ENCODE results near the gene ADARB2.
"Not testable (repeated sequence)": the region's sequence is repeated elsewhere in the genome, so short reads cannot be mapped to it uniquely, and the experiment has no call there.

The ADARB2 gene

GRCh38 chr10:1444826-1445225 lies 292.5 kb downstream of the ADARB2 start:
- Histone ChIP-seq H3K9me3 (ENCODE audit: control insufficient read depth in 1 of 2, low read length in 2 of 2) (no peaks in the 10 kb centered on the region), H3K4me3 (ENCODE audit: low read depth in 1 of 2, low read length in 2 of 2) (no peak overlapping the region), H3K27me3 (ENCODE audit: low read depth, low read length) (no peaks in the 10 kb centered on the region), H3K27ac (ENCODE audit: low read length) (no peak overlapping the region), H3K4me1 (ENCODE audit: control insufficient read depth in 1 of 2, insufficient read depth in 2 of 2, low read length in 2 of 2) (no peaks in the 10 kb centered on the region), H3K36me3 (ENCODE audit: control insufficient read depth in 1 of 2, insufficient read depth in 2 of 2, low read length in 2 of 2) (no peaks in the 10 kb centered on the region)

- no peaks in the 10 kb centered on the region for H3K9me3 ChIP-seq (ENCODE audit: control insufficient read depth in 1 of 2, low read length in 2 of 2)
These were observed 296.4 kb downstream of the ADARB2 start for GRCh38 chr10:1440897-1441296.

GRCh38 chr10:1434912-1435692 lies 302.2 kb downstream of the ADARB2 start:
- no peak overlapping the region for H3K4me3 ChIP-seq (ENCODE audit: low read depth in 1 of 2, low read length in 2 of 2)
- H3K4me1 ChIP-seq (ENCODE audit: control insufficient read depth in 1 of 2, insufficient read depth in 2 of 2, low read length in 2 of 2): no peaks in the 10 kb centered on the region
- no peaks in the 10 kb centered on the region for H3K36me3 ChIP-seq (ENCODE audit: control insufficient read depth in 1 of 2, insufficient read depth in 2 of 2, low read length in 2 of 2)
- peaks cover 2 to 8% of the 10 kb centered on the region in 2 donors for H3K9me3 ChIP-seq (ENCODE audit: control insufficient read depth in 1 of 2, low read length in 2 of 2)
- no peak overlapping the region for H3K27ac ChIP-seq (ENCODE audit: low read length)
- no peaks in the 10 kb centered on the region for H3K27me3 ChIP-seq (ENCODE audit: low read depth, low read length)

More at GRCh38 chr10:1440897-1441296, 296.4 kb downstream of the ADARB2 start:
- no peaks in the 10 kb centered on the region for H3K36me3 ChIP-seq (ENCODE audit: control insufficient read depth in 1 of 2, insufficient read depth in 2 of 2, low read length in 2 of 2)
- H3K27ac ChIP-seq (ENCODE audit: low read length): no peak overlapping the region
- H3K4me1 ChIP-seq (ENCODE audit: control insufficient read depth in 1 of 2, insufficient read depth in 2 of 2, low read length in 2 of 2): no peaks in the 10 kb centered on the region
- H3K27me3 ChIP-seq (ENCODE audit: low read depth, low read length): no peaks in the 10 kb centered on the region
- no peak overlapping the region for H3K4me3 ChIP-seq (ENCODE audit: low read depth in 1 of 2, low read length in 2 of 2)

GRCh38 chr10:1434202-1434601 lies 303.1 kb downstream of the ADARB2 start:
- peaks cover 2 to 8% of the 10 kb centered on the region in 2 donors for H3K9me3 ChIP-seq (ENCODE audit: control insufficient read depth in 1 of 2, low read length in 2 of 2)
- no peaks in the 10 kb centered on the region for H3K27me3 ChIP-seq (ENCODE audit: low read depth, low read length)
- no peaks in the 10 kb centered on the region for H3K36me3 ChIP-seq (ENCODE audit: control insufficient read depth in 1 of 2, insufficient read depth in 2 of 2, low read length in 2 of 2)
- H3K27ac ChIP-seq (ENCODE audit: low read length): no peak overlapping the region
- H3K4me3 ChIP-seq (ENCODE audit: low read depth in 1 of 2, low read length in 2 of 2): no peak overlapping the region
- H3K4me1 ChIP-seq (ENCODE audit: control insufficient read depth in 1 of 2, insufficient read depth in 2 of 2, low read length in 2 of 2): no peaks in the 10 kb centered on the region

GRCh38 chr10:1432161-1432560 lies 305.2 kb downstream of the ADARB2 start:
- Histone ChIP-seq H3K4me1 (ENCODE audit: control insufficient read depth in 1 of 2, insufficient read depth in 2 of 2, low read length in 2 of 2) (no peaks in the 10 kb centered on the region), H3K27me3 (ENCODE audit: low read depth, low read length) (no peaks in the 10 kb centered on the region), H3K36me3 (ENCODE audit: control insufficient read depth in 1 of 2, insufficient read depth in 2 of 2, low read length in 2 of 2) (no peaks in the 10 kb centered on the region), H3K27ac (ENCODE audit: low read length) (no peak overlapping the region), H3K4me3 (ENCODE audit: low read depth in 1 of 2, low read length in 2 of 2) (no peak overlapping the region), H3K9me3 (ENCODE audit: control insufficient read depth in 1 of 2, low read length in 2 of 2) (peaks cover 2 to 8% of the 10 kb centered on the region in 2 donors)

GRCh38 chr10:1431229-1431628 lies 306.1 kb downstream of the ADARB2 start:
- Histone ChIP-seq H3K27ac (ENCODE audit: low read length) (no peak overlapping the region), H3K36me3 (ENCODE audit: control insufficient read depth in 1 of 2, insufficient read depth in 2 of 2, low read length in 2 of 2) (no peaks in the 10 kb centered on the region), H3K4me1 (ENCODE audit: control insufficient read depth in 1 of 2, insufficient read depth in 2 of 2, low read length in 2 of 2) (no peaks in the 10 kb centered on the region), H3K27me3 (ENCODE audit: low read depth, low read length) (no peaks in the 10 kb centered on the region), H3K4me3 (ENCODE audit: low read depth in 1 of 2, low read length in 2 of 2) (no peak overlapping the region), H3K9me3 (ENCODE audit: control insufficient read depth in 1 of 2, low read length in 2 of 2) (peaks cover 2 to 8% of the 10 kb centered on the region in 2 donors)

GRCh38 chr10:1427521-1428186 lies 309.7 kb downstream of the ADARB2 start:
- not testable (repeated sequence) for H3K4me1 ChIP-seq (ENCODE audit: control insufficient read depth in 1 of 2, insufficient read depth in 2 of 2, low read length in 2 of 2); H3K27ac ChIP-seq (ENCODE audit: low read length); H3K36me3 ChIP-seq (ENCODE audit: control insufficient read depth in 1 of 2, insufficient read depth in 2 of 2, low read length in 2 of 2); H3K9me3 ChIP-seq (ENCODE audit: control insufficient read depth in 1 of 2, low read length in 2 of 2); H3K27me3 ChIP-seq (ENCODE audit: low read depth, low read length); H3K4me3 ChIP-seq (ENCODE audit: low read depth in 1 of 2, low read length in 2 of 2)

- H3K36me3 ChIP-seq (ENCODE audit: control insufficient read depth in 1 of 2, insufficient read depth in 2 of 2, low read length in 2 of 2): no peaks in the 10 kb centered on the region
These were observed 310.5 kb downstream of the ADARB2 start for GRCh38 chr10:1426786-1427185.

GRCh38 chr10:1425879-1426278 lies 311.4 kb downstream of the ADARB2 start:
- no peak overlapping the region for H3K4me3 ChIP-seq (ENCODE audit: low read depth in 1 of 2, low read length in 2 of 2)
- no peaks in the 10 kb centered on the region for H3K36me3 ChIP-seq (ENCODE audit: control insufficient read depth in 1 of 2, insufficient read depth in 2 of 2, low read length in 2 of 2)
- H3K9me3 ChIP-seq (ENCODE audit: control insufficient read depth in 1 of 2, low read length in 2 of 2): peaks cover 1 to 2% of the 10 kb centered on the region in 2 donors
- no peaks in the 10 kb centered on the region for H3K4me1 ChIP-seq (ENCODE audit: control insufficient read depth in 1 of 2, insufficient read depth in 2 of 2, low read length in 2 of 2)
- no peak overlapping the region for H3K27ac ChIP-seq (ENCODE audit: low read length)
- H3K27me3 ChIP-seq (ENCODE audit: low read depth, low read length): no peaks in the 10 kb centered on the region

More at GRCh38 chr10:1426786-1427185, 310.5 kb downstream of the ADARB2 start:
- no peak overlapping the region for H3K4me3 ChIP-seq (ENCODE audit: low read depth in 1 of 2, low read length in 2 of 2)
- H3K4me1 ChIP-seq (ENCODE audit: control insufficient read depth in 1 of 2, insufficient read depth in 2 of 2, low read length in 2 of 2): no peaks in the 10 kb centered on the region
- H3K9me3 ChIP-seq (ENCODE audit: control insufficient read depth in 1 of 2, low read length in 2 of 2): peaks cover 2 to 5% of the 10 kb centered on the region in 2 donors
- H3K27ac ChIP-seq (ENCODE audit: low read length): no peak overlapping the region
- no peaks in the 10 kb centered on the region for H3K27me3 ChIP-seq (ENCODE audit: low read depth, low read length)

GRCh38 chr10:1424648-1425047 lies 312.7 kb downstream of the ADARB2 start:
- no peaks in the 10 kb centered on the region for H3K9me3 ChIP-seq (ENCODE audit: control insufficient read depth in 1 of 2, low read length in 2 of 2)
- H3K4me1 ChIP-seq (ENCODE audit: control insufficient read depth in 1 of 2, insufficient read depth in 2 of 2, low read length in 2 of 2): no peaks in the 10 kb centered on the region
- H3K27me3 ChIP-seq (ENCODE audit: low read depth, low read length): no peaks in the 10 kb centered on the region
- no peak overlapping the region for H3K27ac ChIP-seq (ENCODE audit: low read length)
- H3K36me3 ChIP-seq (ENCODE audit: control insufficient read depth in 1 of 2, insufficient read depth in 2 of 2, low read length in 2 of 2): no peaks in the 10 kb centered on the region
- no peak overlapping the region for H3K4me3 ChIP-seq (ENCODE audit: low read depth in 1 of 2, low read length in 2 of 2)

- Histone ChIP-seq H3K9me3 (ENCODE audit: control insufficient read depth in 1 of 2, low read length in 2 of 2) (no peaks in the 10 kb centered on the region), H3K27ac (ENCODE audit: low read length) (no peak overlapping the region), H3K4me3 (ENCODE audit: low read depth in 1 of 2, low read length in 2 of 2) (no peak overlapping the region), H3K27me3 (ENCODE audit: low read depth, low read length) (no peaks in the 10 kb centered on the region), H3K4me1 (ENCODE audit: control insufficient read depth in 1 of 2, insufficient read depth in 2 of 2, low read length in 2 of 2) (no peaks in the 10 kb centered on the region), H3K36me3 (ENCODE audit: control insufficient read depth in 1 of 2, insufficient read depth in 2 of 2, low read length in 2 of 2) (no peaks in the 10 kb centered on the region)
These were observed 313.6 kb downstream of the ADARB2 start for GRCh38 chr10:1423676-1424253.

Data from muscle layer of duodenum (tissue), 2 donors.